ENCODE data around the gene DNAJB6.

DNA sequence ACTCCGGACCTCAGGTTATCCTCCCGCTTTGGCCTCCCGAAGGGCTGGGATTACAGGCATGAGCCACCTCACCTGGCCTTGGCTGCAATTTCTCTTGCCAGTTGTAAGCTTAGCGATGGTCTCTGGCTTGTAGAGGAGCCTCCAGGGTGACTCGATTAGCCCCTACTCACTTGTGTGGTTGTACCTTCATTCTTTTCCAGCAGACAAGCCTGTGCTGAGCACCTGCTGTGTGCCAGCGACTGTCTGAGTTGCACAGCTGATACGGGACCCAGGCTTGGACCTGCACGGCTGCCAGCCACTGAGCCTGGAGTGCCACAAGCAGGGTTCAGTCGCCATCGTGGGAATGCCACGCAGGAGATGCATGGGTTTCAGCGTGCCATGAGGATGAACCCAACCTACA is 42.0 kb upstream of the DNAJB6 start:
- TF ChIP-seq, protein P1, sequence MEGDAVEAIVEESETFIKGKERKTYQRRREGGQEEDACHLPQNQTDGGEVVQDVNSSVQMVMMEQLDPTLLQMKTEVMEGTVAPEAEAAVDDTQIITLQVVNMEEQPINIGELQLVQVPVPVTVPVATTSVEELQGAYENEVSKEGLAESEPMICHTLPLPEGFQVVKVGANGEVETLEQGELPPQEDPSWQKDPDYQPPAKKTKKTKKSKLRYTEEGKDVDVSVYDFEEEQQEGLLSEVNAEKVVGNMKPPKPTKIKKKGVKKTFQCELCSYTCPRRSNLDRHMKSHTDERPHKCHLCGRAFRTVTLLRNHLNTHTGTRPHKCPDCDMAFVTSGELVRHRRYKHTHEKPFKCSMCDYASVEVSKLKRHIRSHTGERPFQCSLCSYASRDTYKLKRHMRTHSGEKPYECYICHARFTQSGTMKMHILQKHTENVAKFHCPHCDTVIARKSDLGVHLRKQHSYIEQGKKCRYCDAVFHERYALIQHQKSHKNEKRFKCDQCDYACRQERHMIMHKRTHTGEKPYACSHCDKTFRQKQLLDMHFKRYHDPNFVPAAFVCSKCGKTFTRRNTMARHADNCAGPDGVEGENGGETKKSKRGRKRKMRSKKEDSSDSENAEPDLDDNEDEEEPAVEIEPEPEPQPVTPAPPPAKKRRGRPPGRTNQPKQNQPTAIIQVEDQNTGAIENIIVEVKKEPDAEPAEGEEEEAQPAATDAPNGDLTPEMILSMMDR (IDR thresholded peaks at IDR 0.05; ENCODE audit: low read depth, low read length) = no peak
- TF ChIP-seq MYC (IDR thresholded peaks at IDR 0.05; ENCODE audit: low read depth, low read length) (no peak), POLR2A (IDR thresholded peaks at IDR 0.05; ENCODE audit: extremely low read depth, insufficient read length) (no peak)
- TF ChIP-seq, protein P2, sequence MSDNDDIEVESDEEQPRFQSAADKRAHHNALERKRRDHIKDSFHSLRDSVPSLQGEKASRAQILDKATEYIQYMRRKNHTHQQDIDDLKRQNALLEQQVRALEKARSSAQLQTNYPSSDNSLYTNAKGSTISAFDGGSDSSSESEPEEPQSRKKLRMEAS (IDR thresholded peaks at IDR 0.05; ENCODE audit: low read depth, low read length) = no peak
